ENCODE measurements around the gene MEG3.

Gene MEG3

DNA sequence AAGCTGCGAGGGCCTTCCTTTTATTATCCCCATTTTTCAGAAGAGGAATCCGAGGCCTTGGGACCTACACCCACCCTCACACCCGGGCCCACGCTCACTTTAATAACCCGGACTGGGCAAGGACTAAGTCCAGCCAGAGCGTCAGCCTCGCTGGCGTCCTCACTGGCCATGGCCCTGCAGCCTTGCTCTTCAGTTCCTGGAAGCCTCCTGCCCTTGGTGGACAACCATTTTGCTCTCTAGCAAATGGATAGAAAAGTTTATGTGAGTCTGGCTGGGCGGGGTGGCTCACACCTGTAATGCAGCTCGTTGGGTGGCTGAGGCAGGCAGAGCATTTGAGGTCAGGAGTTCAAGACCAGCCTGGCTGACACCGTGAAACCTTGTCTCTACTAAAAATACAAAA, 67.8 kb downstream of the MEG3 start:
- Mint-ChIP-seq H3K9me3 (no peaks in the 10 kb centered on the region), H3K4me1 (peaks cover 75% of the 10 kb centered on the region), H3K4me3 (no peak overlapping the region), H3K36me3 (ENCODE audit: low read depth) (no peaks in the 10 kb centered on the region), H3K27me3 (ENCODE audit: low read depth) (peaks cover 25% of the 10 kb centered on the region), H3K27ac (peak overlapping the region in 2 of 3 experiments; percentile 41 to 62)
- no peak for TF ChIP-seq CTCF (IDR thresholded peaks at IDR 0.05; ENCODE audit: unreplicated experiment in 3 of 3)

- peaks cover 32% of the 10 kb centered on the region for H3K27me3 Mint-ChIP-seq (ENCODE audit: low read depth)
- peak overlapping the region in 1 of 3 experiments; percentile 12 for H3K27ac Mint-ChIP-seq
- no peaks in the 10 kb centered on the region for H3K9me3 Mint-ChIP-seq
- TF ChIP-seq CTCF (IDR thresholded peaks at IDR 0.05; ENCODE audit: unreplicated experiment in 3 of 3), result no peak
- no peaks in the 10 kb centered on the region for H3K36me3 Mint-ChIP-seq (ENCODE audit: low read depth)
- peaks cover 75% of the 10 kb centered on the region for H3K4me1 Mint-ChIP-seq
- no peak overlapping the region for H3K4me3 Mint-ChIP-seq
Measured at GRCh38 chr14:100894416-100894815, 68.5 kb downstream of the MEG3 start.

- H3K36me3 Mint-ChIP-seq (ENCODE audit: low read depth), result no peaks in the 10 kb centered on the region
- H3K9me3 Mint-ChIP-seq, result no peaks in the 10 kb centered on the region
- H3K27ac Mint-ChIP-seq, result peak overlapping the region in 2 of 3 experiments; percentile 12 to 19
- peaks cover 80% of the 10 kb centered on the region for H3K4me1 Mint-ChIP-seq
- H3K4me3 Mint-ChIP-seq, result no peak overlapping the region
- peaks cover 41% of the 10 kb centered on the region for H3K27me3 Mint-ChIP-seq (ENCODE audit: low read depth)
- TF ChIP-seq CTCF (IDR thresholded peaks at IDR 0.05; ENCODE audit: unreplicated experiment in 3 of 3), result no peak
Measured at GRCh38 chr14:100895411-100895810, 69.5 kb downstream of the MEG3 start.

DNA sequence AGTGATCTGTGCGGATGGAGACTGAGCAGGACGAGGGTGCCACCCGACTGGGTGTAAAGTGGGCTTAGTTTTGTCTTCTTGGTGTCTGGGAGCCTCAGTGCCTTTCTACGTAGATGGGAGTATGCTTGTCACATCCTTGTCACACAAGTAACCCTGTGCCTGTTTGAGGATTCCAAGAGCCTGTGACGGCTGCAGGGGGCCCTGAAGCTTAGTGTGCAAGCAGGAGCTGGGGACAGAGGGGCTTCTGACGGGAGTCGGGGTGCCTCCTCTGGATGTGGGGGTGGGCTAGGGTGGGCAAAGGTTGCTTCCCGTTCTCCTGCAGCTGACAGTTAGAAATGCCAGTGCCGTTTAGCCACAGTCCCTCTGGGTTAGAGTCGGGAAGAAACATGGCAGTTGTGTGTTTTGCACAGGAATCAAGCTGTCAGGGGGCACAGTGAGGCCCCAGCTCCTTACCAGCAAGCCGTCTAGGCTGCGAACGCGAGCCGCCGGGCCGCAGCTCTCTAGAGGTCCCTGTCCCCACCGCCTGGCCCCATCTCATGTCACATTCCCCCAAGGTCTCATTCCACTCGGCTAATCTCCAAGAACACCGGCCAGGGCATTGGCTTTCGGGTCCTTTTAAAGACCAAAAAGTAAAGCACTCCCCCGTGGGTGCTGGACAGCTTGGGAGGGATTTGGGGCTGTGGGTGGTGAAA, 70.6 kb downstream of the MEG3 start:
- TF ChIP-seq CTCF (IDR thresholded peaks at IDR 0.05; ENCODE audit: unreplicated experiment in 3 of 3), result no peak
- peaks cover 90% of the 10 kb centered on the region for H3K4me1 Mint-ChIP-seq
- peak overlapping the region in 2 of 3 experiments; percentile 21 to 68 for H3K27ac Mint-ChIP-seq
- peaks cover 50% of the 10 kb centered on the region for H3K27me3 Mint-ChIP-seq (ENCODE audit: low read depth)
- no peaks in the 10 kb centered on the region for H3K9me3 Mint-ChIP-seq
- peak overlapping the region in 1 of 3 experiments; percentile 11 for H3K4me3 Mint-ChIP-seq
- H3K36me3 Mint-ChIP-seq (ENCODE audit: low read depth), result no peaks in the 10 kb centered on the region

DNA sequence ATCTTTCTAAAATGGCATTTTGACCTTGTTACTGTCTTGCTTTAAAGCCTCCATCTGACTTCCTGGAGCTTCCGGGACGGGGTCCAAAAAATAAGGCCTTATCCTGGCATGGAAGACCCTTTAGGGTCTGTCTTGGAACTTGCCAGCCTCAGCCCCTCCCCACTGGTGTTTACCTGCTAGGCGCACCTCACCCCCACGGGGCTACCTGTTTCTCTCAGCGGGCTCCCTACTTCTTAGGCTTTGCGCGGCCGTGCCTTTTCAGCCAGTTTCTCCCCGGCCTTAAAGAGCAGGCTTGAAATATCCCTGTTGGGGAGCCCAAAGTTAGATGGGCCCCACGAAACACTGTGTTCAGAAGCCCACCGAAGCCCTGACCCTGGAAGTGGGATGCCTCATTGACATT, 72.5 kb downstream of the MEG3 start:
- H3K27me3 Mint-ChIP-seq (ENCODE audit: low read depth), result peaks cover 59% of the 10 kb centered on the region
- peak overlapping the region in 2 of 3 experiments; percentile 67 to 75 for H3K27ac Mint-ChIP-seq
- no peaks in the 10 kb centered on the region for H3K9me3 Mint-ChIP-seq
- H3K4me1 Mint-ChIP-seq, result peaks cover 88% of the 10 kb centered on the region
- H3K4me3 Mint-ChIP-seq, result no peak overlapping the region
- H3K36me3 Mint-ChIP-seq (ENCODE audit: low read depth), result no peaks in the 10 kb centered on the region
- no peak for TF ChIP-seq CTCF (IDR thresholded peaks at IDR 0.05; ENCODE audit: unreplicated experiment in 3 of 3)
